ENCODE measurements around the gene PDHX.
"Not testable (repeated sequence)": the region's sequence is repeated elsewhere in the genome, so short reads cannot be mapped to it uniquely, and the experiment has no call there.

Gene PDHX

DNA sequence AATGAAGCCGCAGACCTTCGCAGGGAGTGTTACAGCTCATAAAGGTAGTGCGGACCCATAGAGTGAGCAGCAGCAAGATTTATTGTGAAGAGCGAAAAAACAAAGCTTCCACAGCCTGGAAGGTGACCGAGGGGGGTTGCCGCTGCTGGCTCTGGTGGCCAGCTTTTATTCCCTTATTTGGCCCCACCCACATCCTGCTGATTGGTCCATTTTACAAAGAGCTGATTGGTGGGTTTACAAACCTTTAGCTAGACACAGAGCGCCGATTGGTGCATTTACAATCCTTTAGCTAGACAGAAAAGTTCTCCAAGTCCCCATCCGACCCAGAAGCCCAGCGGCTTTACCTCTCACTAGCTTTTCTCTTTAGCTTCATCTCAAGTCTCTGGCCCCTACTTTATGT lies 2.9 kb upstream of the PDHX start:
- DNase-seq, result not testable (repeated sequence)

DNA sequence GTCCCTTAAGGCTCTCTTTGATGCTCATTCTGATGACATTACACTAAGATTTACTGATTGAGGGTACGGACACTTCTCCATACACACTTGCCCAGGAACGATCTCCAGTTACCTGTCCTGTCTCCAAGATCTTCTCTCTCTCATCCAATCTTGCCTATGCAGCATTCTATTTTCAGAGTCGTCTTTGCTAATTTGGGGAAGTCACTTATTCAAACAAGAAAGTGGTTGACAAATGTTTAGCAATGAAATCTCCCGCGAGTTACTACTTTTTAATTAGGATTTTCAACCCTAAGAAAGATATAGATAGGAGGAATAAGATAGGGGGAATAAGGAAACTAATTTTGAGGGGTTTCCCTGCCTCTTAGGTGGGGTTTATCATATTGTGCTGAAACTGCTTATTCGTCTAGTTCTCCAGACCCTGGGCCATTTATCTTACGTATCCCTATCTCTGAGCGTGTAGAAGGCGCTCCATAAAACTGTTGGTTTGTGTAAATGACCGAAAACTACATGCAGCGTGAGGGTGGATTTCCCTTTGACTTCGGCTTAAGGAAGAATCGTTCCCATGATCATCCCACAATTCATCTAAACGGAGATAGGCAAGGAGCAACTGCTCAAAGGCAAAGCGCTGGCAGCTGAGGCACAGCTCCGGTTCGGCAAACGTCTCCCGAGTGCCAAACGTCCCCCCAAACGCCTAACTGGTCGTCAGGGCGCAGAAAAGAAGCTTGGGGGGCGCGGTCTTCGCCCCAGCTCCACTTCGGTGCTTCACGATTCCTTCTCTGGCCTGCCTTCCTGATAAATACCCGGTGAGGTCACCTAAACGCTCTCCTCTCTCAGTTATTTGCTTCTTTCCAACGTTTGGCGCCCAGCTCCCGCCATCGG lies 1.0 kb upstream of the PDHX start:
- no peak for DNase-seq

DNA sequence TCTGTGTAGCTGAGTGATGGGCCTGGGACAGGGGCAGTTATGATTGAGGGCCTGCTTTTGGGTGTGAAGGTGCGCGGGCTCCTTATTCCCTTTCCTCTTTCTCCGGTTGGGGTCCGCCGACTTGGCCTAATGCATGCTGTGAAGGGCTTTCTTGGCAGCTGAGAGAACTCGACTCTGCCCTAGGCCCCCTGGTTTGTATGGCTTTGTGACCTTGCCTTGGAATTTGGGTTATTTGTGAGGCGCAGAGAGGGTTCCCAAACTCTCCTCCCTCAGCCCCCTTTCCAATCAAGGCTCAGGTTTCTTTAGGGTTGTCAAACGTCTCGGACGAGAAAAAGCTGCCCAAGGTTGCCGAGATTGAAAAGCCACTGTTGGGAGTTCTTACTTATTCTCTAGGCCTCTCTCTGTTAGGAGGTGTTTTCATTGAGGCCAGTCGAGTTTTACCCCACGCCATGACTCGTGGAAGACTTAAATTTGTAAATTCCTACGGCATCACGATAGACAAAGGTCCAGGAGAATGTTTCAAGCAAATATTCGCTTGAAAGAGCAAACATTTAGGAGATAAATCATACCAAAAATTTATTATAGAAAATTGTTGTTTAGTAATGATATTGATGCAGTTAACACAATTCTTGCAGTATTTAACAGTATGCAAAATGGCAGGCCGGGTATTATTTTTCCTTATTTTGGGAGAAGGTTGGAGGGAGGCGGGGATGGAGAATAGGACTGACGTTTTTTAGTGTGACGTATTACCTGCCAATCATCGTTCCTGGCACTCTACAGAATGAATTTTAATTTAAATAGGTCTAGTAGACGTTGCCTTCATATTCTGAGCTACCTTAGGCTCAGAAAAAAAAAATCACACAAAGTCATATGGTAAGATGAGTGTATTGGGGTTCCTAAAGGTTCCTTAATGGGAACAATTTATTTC lies 689 bp downstream of the PDHX start:
- DNase-seq, result no peak

DNA sequence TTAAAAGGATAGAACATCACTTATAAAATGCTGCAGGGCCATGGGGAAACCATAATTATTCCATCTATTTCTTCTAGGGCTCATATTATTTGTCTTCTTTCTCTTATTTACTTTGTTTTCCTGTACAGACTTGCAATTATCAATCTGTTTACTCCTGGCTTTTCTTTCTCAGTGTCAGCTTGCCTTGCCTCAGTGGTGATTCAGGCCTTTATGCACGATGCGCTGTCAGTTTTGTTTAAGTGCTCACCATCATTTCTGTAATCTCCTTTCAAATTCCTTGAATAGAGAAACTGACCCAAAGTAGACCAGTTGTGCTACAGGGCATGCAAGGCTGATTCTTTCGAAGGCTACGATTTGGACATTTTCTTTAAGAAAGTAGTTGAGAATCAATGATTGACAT lies 4.7 kb downstream of the PDHX start:
- no peak for DNase-seq

DNA sequence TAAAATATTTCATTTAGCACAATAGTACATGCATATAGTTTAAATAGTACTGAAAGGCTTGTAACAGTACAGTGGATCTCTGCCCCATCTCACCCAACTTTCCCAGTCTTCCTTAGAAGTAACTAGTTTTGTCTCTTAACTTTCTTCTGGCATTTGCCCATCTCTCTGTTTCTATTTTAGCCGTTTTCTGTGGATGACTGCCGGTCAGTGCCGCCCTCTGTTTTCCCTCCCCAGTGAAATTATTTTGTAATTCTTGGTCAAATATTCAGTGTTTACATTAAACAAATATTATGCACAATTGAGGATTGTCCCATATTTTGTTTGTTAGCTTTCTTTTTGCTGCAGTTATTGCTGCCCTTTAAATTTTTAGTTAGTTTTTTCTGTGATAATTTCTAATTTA lies 8.3 kb downstream of the PDHX start:
- DNase-seq, result no peak

DNA sequence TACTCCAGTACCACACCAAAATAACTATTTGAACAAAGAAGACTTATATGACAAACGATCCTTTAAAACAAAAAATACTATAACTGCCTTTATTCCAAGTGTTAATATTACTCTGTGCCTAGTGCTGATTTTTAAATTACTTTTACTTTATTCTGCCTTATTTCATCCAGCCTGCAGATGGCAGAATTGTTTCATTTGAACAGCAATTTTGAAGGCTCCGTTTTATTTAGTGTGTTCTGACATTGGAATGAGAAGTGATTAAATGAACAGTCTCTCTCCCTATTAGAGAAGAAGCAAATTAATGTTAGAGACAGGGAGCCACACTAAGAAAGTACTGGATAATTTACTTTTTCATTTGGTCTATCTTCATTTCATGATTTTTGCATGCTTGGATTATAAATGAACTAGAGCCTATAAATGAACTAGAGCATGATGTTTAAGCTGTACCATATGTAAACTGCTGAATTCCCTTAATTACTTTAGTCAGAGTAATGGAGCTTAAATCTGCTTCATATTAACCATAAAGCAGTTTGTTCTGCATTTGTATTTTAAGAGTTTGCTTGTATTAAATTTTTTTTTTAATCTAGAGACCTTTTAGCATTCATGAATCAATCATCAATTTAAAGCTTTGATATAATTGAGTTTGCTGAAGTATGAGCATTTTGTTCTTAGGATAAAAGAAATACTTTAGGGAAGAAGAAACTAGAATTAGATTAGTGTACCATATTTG lies 9.8 kb downstream of the PDHX start:
- peak; percentile 51 for DNase-seq

DNA sequence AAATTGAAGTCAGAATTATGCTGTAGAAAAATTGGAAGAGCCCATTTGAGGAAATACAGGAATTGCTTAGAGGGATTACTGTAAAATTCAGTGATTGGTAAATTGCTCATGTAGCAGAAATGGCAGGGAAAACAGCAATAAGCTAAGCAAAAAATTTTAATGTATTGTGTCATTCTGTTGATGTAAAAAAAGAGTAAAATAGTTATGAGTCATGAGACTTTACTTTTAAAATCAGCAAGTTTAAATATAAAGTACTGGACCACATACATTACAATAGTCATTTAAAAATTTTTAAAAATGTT lies 10.4 kb downstream of the PDHX start:
- no peak for DNase-seq

DNA sequence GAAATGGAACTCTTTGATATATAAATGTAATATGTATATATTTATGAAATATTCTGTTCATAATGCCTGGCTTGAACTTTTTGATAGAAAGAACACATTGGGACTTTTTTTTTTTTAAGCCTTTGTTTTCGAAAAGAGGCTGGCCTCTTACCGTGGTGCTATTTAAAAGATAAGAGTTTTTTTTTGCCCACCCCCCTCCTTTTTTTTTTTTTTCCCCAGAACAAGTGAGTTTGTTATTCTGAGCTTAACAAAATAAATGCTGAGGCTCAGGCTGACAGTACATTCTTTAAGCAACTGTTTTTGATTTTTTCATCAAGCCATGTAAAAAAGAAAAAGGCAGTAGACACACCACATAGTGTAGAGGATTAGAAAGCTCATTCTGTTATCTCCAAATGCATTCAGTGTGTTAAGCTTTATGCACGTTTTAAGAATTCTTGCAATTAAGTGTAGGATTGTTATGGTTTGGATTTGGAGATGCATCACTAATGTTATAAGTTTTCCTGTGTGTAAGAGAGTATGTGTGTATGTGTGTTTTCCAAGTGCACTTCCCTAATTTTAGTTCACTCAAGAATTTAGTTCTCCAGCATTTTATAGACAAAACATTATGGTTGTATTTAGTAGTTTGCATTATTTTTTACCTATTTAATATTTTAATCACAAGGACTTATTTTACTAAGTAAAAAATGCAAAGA lies 12.0 kb downstream of the PDHX start:
- DNase-seq, result no peak

DNA sequence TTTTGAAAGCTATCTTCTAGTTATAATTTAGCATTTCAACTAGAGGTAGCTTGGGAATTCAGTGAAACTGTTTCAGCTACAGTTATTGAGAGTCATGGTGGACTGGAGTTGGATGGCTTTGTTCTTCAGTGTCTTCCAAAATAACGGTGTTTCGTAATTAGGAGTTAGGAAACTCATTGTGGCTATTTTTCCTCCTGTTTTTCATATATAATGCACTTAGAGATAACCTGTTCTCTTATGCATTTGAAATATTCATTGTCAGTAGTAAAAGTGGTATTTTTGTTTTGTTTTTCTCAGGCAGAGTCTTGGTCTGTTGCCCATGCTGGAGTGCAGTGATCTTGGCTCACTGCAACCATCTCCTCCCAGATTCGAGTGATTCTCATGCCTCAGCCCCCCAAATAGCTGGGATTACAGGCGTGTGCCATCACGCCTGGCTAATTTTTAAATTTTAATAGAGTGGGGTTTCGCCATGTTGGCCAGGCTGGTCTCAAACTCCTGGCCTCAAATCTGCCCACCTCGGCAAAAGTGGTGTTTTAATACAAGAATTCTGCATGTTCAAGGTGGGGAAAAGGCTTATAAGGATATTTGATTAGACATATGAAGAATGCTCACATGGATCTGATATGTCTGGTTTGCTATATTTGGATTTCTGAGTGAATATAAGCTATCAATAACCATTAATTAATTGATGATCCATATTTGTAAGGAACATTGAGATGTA lies 12.7 kb downstream of the PDHX start:
- no peak for DNase-seq

DNA sequence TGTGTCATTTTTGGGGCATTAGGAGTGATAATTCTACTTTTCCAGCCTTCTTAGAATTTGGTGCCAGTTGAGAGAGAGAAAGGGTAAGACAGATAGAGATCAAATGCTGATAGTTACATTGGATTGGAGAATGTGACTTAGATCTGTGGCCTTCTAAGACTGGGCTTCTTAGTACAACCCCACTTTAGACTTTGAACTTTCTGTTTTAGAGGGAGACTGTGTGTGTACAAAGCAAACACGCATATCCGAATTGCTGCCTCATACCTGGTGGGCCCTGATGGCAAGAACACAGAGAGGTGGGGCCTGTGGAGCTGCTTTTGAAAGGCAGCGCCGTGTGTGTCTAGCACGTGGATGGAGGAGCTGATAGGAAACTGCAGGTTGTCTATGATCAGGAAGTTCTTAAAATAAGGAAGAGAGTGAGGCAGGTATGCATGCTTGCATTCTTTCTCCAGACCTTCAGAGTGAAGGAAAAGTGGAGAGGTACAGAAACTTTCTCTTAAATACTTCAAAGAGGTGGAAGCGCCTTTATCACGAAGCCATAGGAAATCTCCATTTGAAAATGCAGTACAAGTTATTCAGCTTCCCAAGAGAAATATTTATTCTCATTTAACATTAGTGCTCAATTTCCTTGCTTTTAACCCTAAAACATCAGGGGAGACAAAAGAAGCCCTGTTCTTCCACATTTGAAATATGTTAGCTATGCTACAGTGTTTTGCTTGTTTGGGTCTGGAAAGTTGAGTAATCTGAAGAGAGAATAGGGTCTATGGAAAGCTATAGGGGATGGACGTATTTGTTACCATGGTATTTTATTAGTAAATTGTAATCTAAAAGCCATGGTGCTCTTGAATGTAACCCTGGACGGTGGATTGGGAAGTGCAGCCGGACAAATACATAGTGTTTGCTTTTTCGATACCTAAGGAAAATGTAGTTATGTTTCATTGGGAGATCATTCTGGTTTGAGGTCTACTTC lies 13.7 kb downstream of the PDHX start:
- DNase-seq, result no peak

DNA sequence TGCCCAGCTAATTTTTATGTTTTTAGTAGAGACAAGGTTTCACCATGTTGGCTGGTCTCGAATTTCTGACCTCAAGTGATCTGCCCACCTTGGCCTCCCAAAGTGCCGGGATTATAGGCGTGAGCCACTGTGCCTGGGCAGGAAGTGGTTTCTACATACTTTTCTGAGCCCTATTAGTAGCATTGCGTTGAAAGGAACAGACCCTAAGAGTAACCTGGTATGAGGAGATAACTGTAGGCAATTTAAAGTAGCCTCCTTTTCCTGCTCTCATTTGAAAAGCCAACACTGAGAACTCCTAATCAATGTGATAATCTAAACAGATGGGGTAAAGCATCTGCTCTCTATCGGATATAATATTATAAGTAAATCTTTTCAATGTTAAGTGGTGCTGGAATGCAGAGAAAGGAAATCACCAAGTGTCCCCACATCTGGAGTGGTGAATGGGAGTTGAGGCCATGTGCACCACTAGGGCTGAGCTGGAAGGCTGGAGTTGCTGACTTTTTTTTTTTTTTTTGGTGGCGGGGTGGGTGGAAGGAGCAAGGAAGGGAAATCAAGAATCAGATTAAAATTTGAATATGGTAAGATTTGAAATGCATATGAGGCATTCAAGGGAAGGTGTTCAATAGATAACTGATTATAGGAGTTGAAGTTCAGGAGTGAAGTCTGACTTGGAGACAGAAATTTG lies 20.7 kb downstream of the PDHX start:
- no peak for DNase-seq

DNA sequence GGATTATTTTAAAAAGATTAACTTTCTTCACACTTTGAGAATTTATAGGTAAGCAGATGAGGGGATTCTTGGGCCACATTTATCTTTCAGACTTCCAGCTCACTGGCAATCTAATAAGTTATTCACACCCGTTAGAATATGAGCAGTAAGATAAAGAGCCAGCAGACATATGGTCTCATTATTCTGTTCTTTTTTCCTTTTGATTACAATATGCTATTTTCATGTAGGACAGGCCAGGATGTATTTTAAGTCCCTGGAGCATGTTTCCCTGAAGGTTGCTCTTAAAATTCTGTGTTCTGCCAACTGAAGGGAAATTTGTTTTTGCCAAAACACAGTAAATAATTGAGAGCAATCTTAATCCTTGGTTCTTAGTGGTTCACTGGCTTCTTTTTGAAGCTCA lies 22.2 kb downstream of the PDHX start:
- DNase-seq, result no peak

DNA sequence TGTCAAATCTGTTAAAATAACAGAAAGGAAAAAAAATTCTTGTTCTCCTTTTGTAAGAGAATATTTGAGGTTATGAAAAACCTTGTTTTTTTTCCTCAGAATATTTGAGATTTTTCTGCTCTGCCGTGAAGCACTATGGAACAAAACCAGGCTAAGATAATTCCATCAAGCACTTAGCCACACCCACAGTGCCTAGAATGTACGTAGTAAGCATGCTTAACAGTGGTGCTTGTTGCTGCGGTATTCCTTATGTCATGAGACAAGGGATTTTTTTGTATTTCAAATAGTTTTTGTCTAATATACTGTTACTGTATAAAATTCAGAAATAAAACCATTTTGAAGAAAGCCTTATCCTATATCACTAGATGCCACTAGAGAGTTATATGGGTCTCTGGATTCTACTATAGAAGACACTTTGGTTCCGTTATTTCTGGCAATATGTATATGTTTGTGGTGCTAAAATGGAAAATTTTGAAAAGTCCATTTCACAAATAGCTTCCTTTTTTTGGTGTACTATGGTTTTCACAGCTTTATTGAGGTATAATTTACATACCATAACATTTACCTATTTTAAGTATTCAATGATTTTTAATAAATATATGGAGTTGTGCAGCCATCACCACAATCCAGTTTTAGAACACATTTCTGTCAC lies 23.7 kb downstream of the PDHX start:
- DNase-seq, result no peak

DNA sequence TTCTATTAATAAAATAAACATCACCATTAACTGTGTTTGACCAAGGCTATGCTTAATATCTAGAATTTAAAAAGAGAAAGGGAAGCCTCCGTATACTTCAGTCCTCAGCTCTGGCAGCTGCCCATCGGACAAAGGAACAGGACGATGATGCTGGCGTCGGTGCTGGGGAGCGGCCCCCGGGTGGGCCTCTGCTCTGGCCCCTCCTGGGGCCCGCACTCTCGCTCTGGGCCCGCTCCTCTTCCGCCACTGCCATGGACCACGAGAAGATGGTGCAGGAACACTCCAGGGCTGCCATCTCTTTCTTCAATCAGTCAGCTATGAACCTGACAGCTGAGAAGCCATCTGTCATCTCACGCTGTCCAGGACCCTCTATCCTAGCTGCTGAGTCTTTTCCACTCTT lies 25.3 kb downstream of the PDHX start:
- DNase-seq, result no peak

DNA sequence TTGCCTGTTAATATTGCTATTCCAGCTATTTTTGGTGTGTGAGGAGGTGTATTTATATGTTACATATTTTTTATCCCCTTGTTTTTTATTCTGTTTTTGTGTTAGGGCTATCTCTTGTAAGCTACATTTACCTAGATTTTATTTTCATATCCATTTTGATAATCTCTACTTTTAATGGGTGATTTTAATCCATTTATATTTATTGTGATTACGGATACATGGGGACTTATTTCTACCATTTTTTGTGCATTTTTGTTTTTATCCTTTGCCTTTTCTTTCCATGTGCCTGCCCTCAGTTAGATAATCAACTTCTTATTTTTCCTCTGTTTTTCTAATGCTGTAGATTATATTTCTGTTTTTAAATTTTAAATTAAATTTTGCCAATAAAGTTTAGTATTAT lies 28.3 kb downstream of the PDHX start:
- DNase-seq, result no peak

DNA sequence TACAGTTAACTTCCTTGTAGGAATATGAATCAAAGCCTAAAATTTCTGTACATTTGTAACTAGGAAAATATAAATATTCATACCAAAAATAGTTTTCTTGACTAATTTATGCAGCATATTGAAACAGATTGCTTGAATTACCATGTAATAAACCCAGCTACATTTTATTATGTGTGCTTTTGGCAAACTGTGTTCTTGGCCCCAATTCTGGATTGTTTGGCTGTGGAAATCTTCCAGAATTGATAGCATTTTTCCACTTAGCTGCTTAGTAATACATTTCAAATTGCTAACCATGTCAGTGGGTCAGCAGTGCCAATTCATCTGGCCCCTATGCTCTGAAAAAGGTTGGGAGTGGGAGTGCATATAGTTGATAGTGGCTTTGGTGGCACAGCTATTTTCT lies 32.3 kb downstream of the PDHX start:
- DNase-seq, result no peak

DNA sequence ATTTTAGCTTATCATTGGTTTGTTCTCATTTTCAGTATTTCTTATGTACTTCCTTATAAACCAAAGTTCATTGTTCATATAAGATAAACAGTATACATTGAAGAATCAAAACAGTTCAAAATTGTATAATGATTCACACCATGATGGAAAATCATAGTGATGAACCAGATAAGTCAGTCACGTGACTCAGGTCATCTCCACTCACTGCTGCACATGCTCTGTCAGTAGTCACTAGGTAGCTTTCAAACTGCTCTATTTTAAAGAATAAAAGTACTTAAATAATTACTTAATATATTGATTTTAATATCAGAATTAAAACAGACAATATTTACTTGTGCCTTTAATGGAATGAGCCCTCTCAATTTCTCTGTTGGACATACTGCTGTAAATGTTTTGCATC lies 37.5 kb downstream of the PDHX start:
- no peak for DNase-seq

DNA sequence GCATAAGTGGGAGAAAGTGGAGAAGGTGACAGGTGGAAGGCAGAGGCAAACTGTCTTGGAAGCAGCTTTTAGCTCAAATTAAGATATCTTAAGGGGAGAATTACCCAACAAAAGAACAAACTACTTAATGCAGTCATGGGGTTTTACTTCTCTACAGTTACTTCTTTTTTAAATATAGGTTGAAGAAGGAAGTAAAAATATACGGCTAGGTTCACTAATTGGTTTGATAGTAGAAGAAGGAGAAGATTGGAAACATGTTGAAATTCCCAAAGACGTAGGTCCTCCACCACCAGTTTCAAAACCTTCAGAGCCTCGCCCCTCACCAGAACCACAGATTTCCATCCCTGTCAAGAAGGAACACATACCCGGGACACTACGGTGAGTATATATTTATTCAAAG lies 40.8 kb downstream of the PDHX start:
- DNase-seq, result no peak

DNA sequence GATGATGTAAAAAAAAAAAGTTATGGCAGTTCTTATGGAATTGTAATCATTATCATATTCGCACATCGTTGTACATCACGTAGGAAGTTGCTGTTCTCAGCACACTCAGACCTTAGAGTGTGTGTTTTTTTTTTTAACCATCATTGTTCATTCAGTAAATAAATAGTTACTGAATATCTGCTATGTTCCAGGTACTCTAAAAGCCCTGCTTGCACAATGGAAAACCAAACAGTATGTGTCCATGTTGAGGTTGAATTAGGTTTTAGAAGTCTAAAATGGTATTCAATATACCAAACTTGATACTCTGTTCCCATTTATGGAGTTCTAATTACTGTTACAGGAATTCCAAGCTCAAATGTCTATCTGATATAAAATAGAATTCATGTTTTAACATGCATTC lies 41.2 kb downstream of the PDHX start:
- DNase-seq, result no peak

DNA sequence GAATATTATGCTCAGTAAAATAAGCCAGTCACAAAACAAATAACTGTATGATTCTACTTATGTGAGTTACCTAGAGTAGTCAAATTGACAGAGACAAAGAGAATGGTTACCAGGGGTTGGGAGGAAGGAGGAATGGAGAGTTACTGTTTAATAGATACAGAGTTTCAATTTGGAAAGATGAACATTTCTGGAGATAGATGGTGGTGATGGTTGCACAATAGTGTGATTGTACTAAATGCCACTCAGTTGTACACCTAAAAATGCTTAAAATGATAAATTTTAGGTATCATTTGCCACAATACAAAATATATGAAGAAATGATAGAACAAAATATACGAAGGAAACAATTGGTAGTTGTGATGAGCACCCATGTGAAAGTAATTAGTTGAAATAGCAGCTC lies 43.4 kb downstream of the PDHX start:
- no peak for DNase-seq

Data from activated CD4-positive, alpha-beta T cell treated with anti-CD3 and anti-CD28 coated beads, Interleukin-2, Interleukin-6, amounts not matched to agents 100 ng/mL and 50 ng/mL, durations not matched to agents 16 hours and 8 hours (primary cell).